HCT116 (cell line): ENCODE measurements around the gene VTI1B. TPM values are rescaled to one million over a fixed set of nuclear protein-coding genes. Genes with fewer than 3 reads are reported as not detected.

Source experiments
- ATAC-seq: fragments of 200-7000 bp; cut with Tn5 transposase; 2 replicates; pipeline ENCODE4 v1.9.1; 2020; ENCODE audit warnings: mild to moderate bottlenecking, moderate library complexity
- BruUV-seq: library from RNA; stranded (reverse); fragments of 400-500 nt; replicated peaks from 2 replicates; lab custom pipeline; 2021; lab: Mats Ljungman, UMichigan
- CTCF ChIA-PET: fragments of 300-600 bp; sonication (Branson Sonifier 250); formaldehyde crosslinking; loops from one replicate; lab custom pipeline; 2021; ENCODE audit warnings: antibody characterized with exemption; lab: Charles Lee
- POLR2A ChIA-PET: fragments of 300-600, 350-600 bp; sonication (Branson Sonifier 250); formaldehyde crosslinking; loops from one replicate; lab custom pipeline; 2021; ENCODE audit warnings: antibody characterized with exemption; lab: Charles Lee
- RAD21 ChIA-PET, 2 experiments: fragments of 300-600 bp; sonication (Branson Sonifier 250); formaldehyde crosslinking; loops; one replicate each; lab custom pipeline; 2023; ENCODE audit warnings: low total read pairs in 2 of 2; ENCODE audit not compliant: uncharacterized antibody in 2 of 2, unreplicated experiment in 2 of 2, low non-redundant PET in 1 of 2; lab: Charles Lee
- DNase-seq: peaks from one replicate; pipeline ENCODE4 v3.0.0-alpha.2; 2010; ENCODE audit warnings: low read depth, low spot score
- H2AFZ ChIP-seq: fragments of 200-600 bp; shearing (Covaris generic), sonication (generic); 2 replicates; pipeline ENCODE4 v1.6.1; 2017; ENCODE audit warnings: low read depth, mixed run types, mixed read lengths, antibody characterized with exemption, low read length; ENCODE audit not compliant: poor library complexity, severe bottlenecking
- H3K27ac ChIP-seq: 2 replicates; pipeline ENCODE4 v1.5.1; 2012; ENCODE audit warnings: low read depth, low read length
- H3K27me3 ChIP-seq: fragments of 200-600 bp; sonication (generic); 2 replicates; pipeline ENCODE4 v1.6.1; 2016; ENCODE audit warnings: mixed run types, low read length, mixed read lengths; ENCODE audit not compliant: insufficient read depth
- H3K36me3 ChIP-seq, 2 experiments: fragments of 200-500 bp in 1 of 2; fragments of 200-600 bp in 1 of 2; sonication (Bioruptor generic) in 1 of 2; sonication (generic) in 1 of 2; 2 replicates each; pipeline versions ENCODE4 v1.5.1 to v1.6.1; 2014 to 2016; ENCODE audit warnings: low read length in 2 of 2, inconsistent platforms in 1 of 2, mixed read lengths in 1 of 2, mixed run types in 1 of 2; ENCODE audit not compliant: insufficient read depth in 2 of 2, control insufficient read depth in 1 of 2
- H3K4me1 ChIP-seq, 2 experiments: fragments of 200-600 bp in 1 of 2; sonication (generic) in 1 of 2; 2 replicates each; pipeline versions ENCODE4 v1.5.1 to v1.6.1; 2012 to 2017; ENCODE audit warnings: low read length in 2 of 2, inconsistent platforms in 1 of 2, mild to moderate bottlenecking in 1 of 2, mixed read lengths in 1 of 2, mixed run types in 1 of 2, moderate library complexity in 1 of 2; ENCODE audit not compliant: insufficient read depth in 2 of 2, control insufficient read depth in 1 of 2
- H3K4me2 ChIP-seq: fragments of 200-600 bp; sonication (generic); 2 replicates; pipeline ENCODE4 v1.6.1; 2017; ENCODE audit warnings: mixed run types, low read length, mixed read lengths
- H3K4me3 ChIP-seq, 2 experiments: fragments of 200-600 bp in 1 of 2; sonication (generic) in 1 of 2; replicated peaks in 1 of 2; 2 replicates each; pipeline ENCODE4 v1.5.1; 2011 to 2016; ENCODE audit warnings: low read length in 2 of 2, control low read depth in 1 of 2, low read depth in 1 of 2, mild to moderate bottlenecking in 1 of 2, mixed read lengths in 1 of 2, mixed run types in 1 of 2
- H3K79me2 ChIP-seq: fragments of 200-600 bp; sonication (generic); 2 replicates; pipeline ENCODE4 v1.6.1; 2017; ENCODE audit warnings: mild to moderate bottlenecking, mixed run types, low read length, moderate library complexity, mixed read lengths; ENCODE audit not compliant: insufficient read depth
- H3K9ac ChIP-seq: fragments of 200-600 bp; sonication (generic); 2 replicates; pipeline ENCODE4 v1.6.1; 2016; ENCODE audit warnings: low read length, mixed read lengths
- H3K9me2 ChIP-seq: fragments of 200-600 bp; sonication (generic), shearing (Covaris generic); 2 replicates; pipeline ENCODE4 v1.6.1; 2017; ENCODE audit warnings: mixed run types, mild to moderate bottlenecking, moderate library complexity; ENCODE audit not compliant: insufficient read depth
- H3K9me3 ChIP-seq, 2 experiments: fragments of 200-500 bp in 1 of 2; fragments of 200-600 bp in 1 of 2; sonication (Bioruptor generic) in 1 of 2; sonication (generic) in 1 of 2; 2 replicates each; pipeline ENCODE4 v1.6.1; 2014 to 2017; ENCODE audit warnings: low read length in 2 of 2, mixed read lengths in 2 of 2, inconsistent platforms in 1 of 2, low read depth in 1 of 2, mild to moderate bottlenecking in 1 of 2, mixed run types in 1 of 2, moderate library complexity in 1 of 2; ENCODE audit not compliant: control insufficient read depth in 1 of 2, insufficient read depth in 1 of 2
- H4K20me1 ChIP-seq: fragments of 200-600 bp; sonication (generic), shearing (Covaris generic); 2 replicates; pipeline ENCODE4 v1.6.1; 2017; ENCODE audit warnings: mixed run types, mild to moderate bottlenecking, moderate library complexity; ENCODE audit not compliant: insufficient read depth
- CBX3 ChIP-seq: IDR thresholded peaks from 2 replicates; pipeline ENCODE4 v1.6.1; 2012; ENCODE audit warnings: low read depth
- CEBPB ChIP-seq: IDR thresholded peaks from 2 replicates; pipeline ENCODE4 v1.6.1; 2012; ENCODE audit warnings: low read depth
- EGR1 ChIP-seq: IDR thresholded peaks from 2 replicates; pipeline ENCODE4 v1.6.1; 2012; ENCODE audit warnings: low read depth
- ELF1 ChIP-seq: IDR thresholded peaks from 2 replicates; pipeline ENCODE4 v1.6.1; 2012; ENCODE audit warnings: low read depth, borderline replicate concordance
- EZH2phosphoT487 ChIP-seq: fragments of 200-600 bp; IDR thresholded peaks from 2 replicates; pipeline ENCODE4 v1.6.1; 2018; ENCODE audit warnings: antibody characterized with exemption, borderline replicate concordance
- FOSL1 ChIP-seq: IDR thresholded peaks from 2 replicates; pipeline ENCODE4 v1.6.1; 2012; ENCODE audit warnings: low read depth
- MAX ChIP-seq: IDR thresholded peaks from 2 replicates; pipeline ENCODE4 v1.6.1; 2012
- POLR2AphosphoS5 ChIP-seq: IDR thresholded peaks from 2 replicates; pipeline ENCODE4 v1.6.1; 2011; ENCODE audit warnings: mild to moderate bottlenecking, low read depth, low read length, moderate library complexity
- RAD21 ChIP-seq: IDR thresholded peaks from 2 replicates; pipeline ENCODE4 v1.6.1; 2012; ENCODE audit warnings: low read depth, mild to moderate bottlenecking
- REST ChIP-seq: IDR thresholded peaks from 2 replicates; pipeline ENCODE4 v1.6.1; 2012; ENCODE audit warnings: low read depth
- SP1 ChIP-seq: IDR thresholded peaks from 2 replicates; pipeline ENCODE4 v1.6.1; 2012; ENCODE audit warnings: low read depth
- SRF ChIP-seq: IDR thresholded peaks from 2 replicates; pipeline ENCODE4 v1.6.1; 2012; ENCODE audit warnings: low read depth
- YY1 ChIP-seq: IDR thresholded peaks from 2 replicates; pipeline ENCODE4 v1.6.1; 2011; ENCODE audit warnings: low read length, low read depth, moderate library complexity, mild to moderate bottlenecking; ENCODE audit not compliant: insufficient replicate concordance; ENCODE audit errors: extremely low read depth
- ZBTB33 ChIP-seq: IDR thresholded peaks from 2 replicates; pipeline ENCODE4 v1.6.1; 2011; ENCODE audit warnings: mild to moderate bottlenecking, low read length, moderate library complexity; ENCODE audit not compliant: insufficient replicate concordance; ENCODE audit errors: extremely low read depth
- ZFX ChIP-seq: fragments of 450-650 bp; IDR thresholded peaks from 2 replicates; pipeline ENCODE4 v1.6.1; 2017
- ZNF274 ChIP-seq: fragments of 200-500 bp; sonication (Bioruptor generic); IDR thresholded peaks from 2 replicates; pipeline ENCODE4 v1.6.1; 2014; ENCODE audit warnings: mild to moderate bottlenecking, low read depth, low read length, inconsistent platforms
- intact Hi-C: fragments of 100-400 bp; cut with micrococcal nuclease; formaldehyde crosslinking; loops from 2 replicates; pipeline ENCODE4 v1.10.0; 2022
- total RNA-seq: library from RNA; stranded (reverse); gene quantifications from one replicate; pipeline ENCODE4 v1.2.1, GENCODE V29; 2021; ENCODE audit not compliant: unreplicated experiment

VTI1B gene
- total RNA-seq, 1 experiment from 2014 or later: 86.3 TPM

- ChIA-PET POLR2A (no interaction called here), RAD21 (interaction anchor here (0.6 to 1.6 kb wide), 3 partner anchors 76 to 94 kb away, joined by 3 to 6 read pairs (median 3); no protein-coding TSS in a partner anchor), CTCF (interaction anchor here (0.9 to 4.9 kb wide), 5 partner anchors 39 to 239 kb away, joined by 3 to 77 read pairs (median 5); partner anchors contain the start of gene PIGH)
- ATAC-seq (no peak), DNase-seq (no peak)
- H3K27ac ChIP-seq: no peak overlapping the region
- H3K9me3 ChIP-seq: no peaks in the 10 kb centered on the region
- no peaks in the 10 kb centered on the region for H3K27me3 ChIP-seq
- no peaks in the 10 kb centered on the region for H3K9me2 ChIP-seq
- no peak overlapping the region for H2AFZ ChIP-seq
- TF ChIP-seq ELF1 (no peak), ZFX (no peak), RAD21 (no peak), SRF (no peak), CEBPB (no peak), MAX (no peak), CBX3 (no peak), YY1 (no peak), FOSL1 (no peak), SP1 (no peak), REST (no peak), POLR2AphosphoS5 (no peak), ZBTB33 (no peak), EZH2phosphoT487 (no peak), EGR1 (no peak), ZNF274 (no peak)
- no peak overlapping the region for H3K4me3 ChIP-seq
- H3K9ac ChIP-seq: no peak overlapping the region
- peaks cover 48% of the 10 kb centered on the region for H3K79me2 ChIP-seq
- intact Hi-C loops: loop anchor here (2.0 to 5.0 kb wide), 2 partner anchors 36 to 139 kb away; partner anchors contain the start of gene RDH12
- no peaks in the 10 kb centered on the region for H3K4me1 ChIP-seq
- H4K20me1 ChIP-seq: no peaks in the 10 kb centered on the region
- H3K4me2 ChIP-seq: no peak overlapping the region
- H3K36me3 ChIP-seq: no peaks in the 10 kb centered on the region
- BruUV-seq: no TSS peak
Measured at GRCh38 chr14:67665868-67666267, 8.6 kb downstream of the VTI1B start.
